Colonic mucosa (tissue), 4 donors: ENCODE data around the gene TP53BP1. TPM values are rescaled to one million over a fixed set of nuclear protein-coding genes. Genes with fewer than 3 reads are reported as not detected.
A peak's percentile ranks its signal among the peaks of the same experiment; 100 is the strongest.

ENCODE experiments used
- DNase-seq: peaks from one replicate; pipeline ENCODE4 v3.0.0-alpha.2; 2020
- H3K27ac ChIP-seq: fragments of 200-600 bp; one replicate; pipeline ENCODE4 v1.8.0; 2021
- H3K27me3 ChIP-seq: fragments of 200-600 bp; one replicate; pipeline ENCODE4 v1.8.0; 2021
- H3K36me3 ChIP-seq: fragments of 200-600 bp; one replicate; pipeline ENCODE4 v1.8.0; 2021
- H3K4me1 ChIP-seq: fragments of 200-600 bp; one replicate; pipeline ENCODE4 v1.8.0; 2021; ENCODE audit warnings: mild to moderate bottlenecking
- H3K4me3 ChIP-seq: fragments of 200-600 bp; one replicate; pipeline ENCODE4 v1.8.0; 2021
- H3K9ac ChIP-seq, 2 donors: one replicate each; pipeline ENCODE4 v1.7.0; 2013; ENCODE audit warnings: control low read depth in 2 of 2, low read depth in 2 of 2, low read length in 2 of 2
- H3K9me3 ChIP-seq: fragments of 200-600 bp; one replicate; pipeline ENCODE4 v1.8.0; 2021
- CTCF ChIP-seq: fragments of 200-600 bp; IDR thresholded peaks from one replicate; pipeline ENCODE4 v1.8.0; 2022; ENCODE audit warnings: antibody characterized with exemption, mild to moderate bottlenecking
- intact Hi-C: fragments of 100-400 bp; cut with DNase I; formaldehyde crosslinking; loops from one replicate; pipeline ENCODE4 v1.14.1; 2022
- total RNA-seq, 2 donors: library from RNA; stranded (reverse); fragmentation: NEBNext Ultra II Directional in 1 of 2; extraction: Animal tissue kit (Norgen Biotek cat#: 25700) in 1 of 2; gene quantifications; one replicate each; pipeline ENCODE4 v1.2.1, GENCODE V29; 2021
- donor health status: healthy.
- donor health status: DM: no; HTN: no; CAD: no.
- donor health status: DM: no; HTN: no; CAD: no.

TP53BP1 gene
- total RNA-seq, 2 donors from 2014 or later, result 27.7 to 31.4 TPM

- Histone ChIP-seq H3K27ac (no peak overlapping the region), H3K4me1 (peaks cover 4% of the 10 kb centered on the region), H3K9ac (no peak overlapping the region), H3K9me3 (no peaks in the 10 kb centered on the region), H3K27me3 (no peaks in the 10 kb centered on the region), H3K36me3 (no peaks in the 10 kb centered on the region), H3K4me3 (no peak overlapping the region)
- intact Hi-C loops, result no loop called here
- DNase-seq, result peak; percentile 54
- no peak for TF ChIP-seq CTCF
Measured at GRCh38 chr15:43489191-43489590, 3.8 kb downstream of the TP53BP1 start.

DNA sequence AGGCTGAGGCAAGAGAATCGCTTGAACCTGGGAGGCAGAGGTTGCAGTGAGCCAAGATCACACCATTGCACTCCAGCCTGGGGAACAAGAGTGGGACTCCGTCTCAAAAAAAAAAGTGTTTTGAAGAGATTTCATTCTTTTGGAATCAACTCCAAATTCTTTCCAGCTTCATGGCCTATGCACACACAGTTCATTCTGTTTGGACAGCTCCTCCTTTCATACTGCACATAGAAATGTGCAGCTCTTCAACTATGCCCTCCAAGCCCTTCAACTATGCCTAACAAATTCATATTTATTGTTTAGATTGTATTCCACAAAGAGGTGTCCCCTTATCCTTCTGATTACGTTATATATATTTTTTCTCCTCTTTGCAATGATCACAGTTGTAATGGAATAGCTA lies 4.2 kb downstream of the TP53BP1 start:
- H3K4me1 ChIP-seq, result peaks cover 3% of the 10 kb centered on the region
- intact Hi-C loops, result no loop called here

DNA sequence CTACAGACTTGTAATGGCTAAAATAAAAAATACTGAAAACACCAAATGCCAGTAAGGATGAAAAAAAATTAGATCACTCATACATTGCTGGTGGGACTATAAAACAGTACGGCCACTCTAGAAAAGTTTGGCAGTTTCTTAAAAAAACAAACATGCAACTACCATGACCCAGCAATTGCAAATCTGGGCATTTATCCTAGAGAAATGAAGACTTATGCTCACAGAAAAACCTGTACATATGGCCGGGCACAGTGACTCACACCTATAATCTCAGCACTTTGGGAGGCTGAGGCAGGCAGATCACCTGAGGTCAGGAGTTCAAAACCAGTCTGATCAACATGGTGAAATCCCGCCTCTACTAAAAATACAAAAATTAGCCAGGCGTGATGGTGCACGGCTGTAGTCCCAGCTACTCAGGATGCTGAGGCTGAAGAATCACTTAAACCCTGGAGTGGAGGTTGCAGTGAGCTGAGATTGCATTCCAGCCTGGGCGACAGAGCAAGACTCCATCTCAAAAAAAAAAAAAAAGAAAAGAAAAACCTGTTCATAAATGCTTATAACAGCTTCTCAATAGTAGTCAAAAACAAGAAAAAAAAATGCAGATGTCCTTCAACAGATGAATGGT lies 5.6 kb downstream of the TP53BP1 start:
- no peak overlapping the region for H3K9ac ChIP-seq
- H3K36me3 ChIP-seq, result no peaks in the 10 kb centered on the region
- intact Hi-C loops, result no loop called here
- no peaks in the 10 kb centered on the region for H3K27me3 ChIP-seq
- no peak overlapping the region for H3K4me3 ChIP-seq
- TF ChIP-seq CTCF, result no peak
- DNase-seq, result no peak
- no peaks in the 10 kb centered on the region for H3K4me1 ChIP-seq
- no peaks in the 10 kb centered on the region for H3K9me3 ChIP-seq
- no peak overlapping the region for H3K27ac ChIP-seq

More for the DNA sequence above, 4.2 kb downstream of the TP53BP1 start:
- H3K9me3 ChIP-seq, result no peaks in the 10 kb centered on the region
- no peak overlapping the region for H3K4me3 ChIP-seq
- no peaks in the 10 kb centered on the region for H3K27me3 ChIP-seq
- no peaks in the 10 kb centered on the region for H3K36me3 ChIP-seq
- H3K9ac ChIP-seq, result no peak overlapping the region
- no peak for DNase-seq
- TF ChIP-seq CTCF, result no peak
- no peak overlapping the region for H3K27ac ChIP-seq

DNA sequence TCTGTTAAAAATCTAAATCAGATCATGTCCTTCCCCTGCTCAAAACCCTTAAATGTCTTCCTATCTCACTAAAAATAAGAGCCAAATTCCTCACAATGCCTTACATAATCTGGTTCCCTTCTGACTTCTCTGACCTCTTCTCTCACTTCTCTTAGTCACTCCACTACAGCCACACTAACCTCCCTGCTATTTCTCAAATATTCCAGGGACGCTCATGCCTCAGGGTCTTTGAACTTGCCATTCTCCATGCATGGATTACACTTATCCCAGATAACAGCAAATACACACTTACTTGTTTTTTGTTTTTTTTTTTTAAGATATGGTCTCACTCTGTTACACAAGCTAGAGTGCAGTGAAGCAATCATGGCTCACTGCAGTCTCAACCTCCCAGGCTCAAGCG lies 8.5 kb downstream of the TP53BP1 start:
- Histone ChIP-seq H3K9ac (no peak overlapping the region), H3K9me3 (no peaks in the 10 kb centered on the region), H3K4me3 (no peak overlapping the region), H3K36me3 (no peaks in the 10 kb centered on the region), H3K27ac (no peak overlapping the region), H3K27me3 (no peaks in the 10 kb centered on the region), H3K4me1 (no peaks in the 10 kb centered on the region)
- TF ChIP-seq CTCF, result no peak
- intact Hi-C loops, result no loop called here
- DNase-seq, result no peak

DNA sequence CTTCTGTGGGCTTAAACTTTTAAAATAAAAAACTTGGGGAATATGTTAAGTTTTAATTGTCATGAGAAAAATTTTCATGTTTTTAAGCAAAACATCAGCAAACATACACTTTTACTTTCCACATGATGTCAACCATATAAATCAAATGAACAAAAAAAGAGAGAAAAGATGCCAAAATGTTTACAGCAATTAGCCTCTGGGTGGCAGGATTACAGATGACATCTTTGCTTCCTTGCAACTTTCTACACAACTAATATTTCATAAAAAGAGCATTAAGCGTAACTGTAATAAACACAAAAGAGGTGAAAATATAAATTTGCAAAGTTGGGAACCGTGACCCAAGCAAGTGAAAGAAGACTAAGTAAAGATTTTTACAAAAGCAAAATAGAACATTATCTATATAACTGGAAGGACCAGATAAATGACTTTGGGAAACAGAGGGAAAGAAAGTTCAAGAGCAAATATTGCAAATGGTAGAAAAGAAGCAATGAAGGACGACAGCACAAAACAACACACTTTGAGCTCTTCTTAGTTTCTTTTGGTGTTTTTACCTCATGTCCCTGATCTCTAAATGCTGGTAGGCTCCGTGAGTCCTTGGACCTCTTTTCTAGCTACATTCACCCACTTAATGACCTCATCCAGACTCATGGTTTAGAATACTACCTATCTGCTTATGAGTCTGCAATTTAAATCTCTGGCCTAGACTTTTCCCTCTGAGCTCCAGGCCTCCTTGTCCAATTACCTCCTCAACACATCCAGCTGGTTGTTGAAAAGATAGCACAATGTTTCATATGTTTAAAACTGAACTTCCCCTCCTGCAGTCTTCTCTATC lies 9.4 kb downstream of the TP53BP1 start:
- no peaks in the 10 kb centered on the region for H3K36me3 ChIP-seq
- intact Hi-C loops, result no loop called here
- DNase-seq, result no peak

More for the DNA sequence above, 9.4 kb downstream of the TP53BP1 start:
- Histone ChIP-seq H3K9ac (no peak overlapping the region), H3K27ac (no peak overlapping the region), H3K4me3 (no peak overlapping the region), H3K9me3 (no peaks in the 10 kb centered on the region), H3K4me1 (no peaks in the 10 kb centered on the region), H3K27me3 (no peaks in the 10 kb centered on the region)
- no peak for TF ChIP-seq CTCF
